HL-60/S4 treated with retinoic acid at 250 ng/mL for 4 days and 3 days (cell line): ENCODE results near the gene GDPGP1.
"Not testable (repeated sequence)": the region's sequence is repeated elsewhere in the genome, so short reads cannot be mapped to it uniquely, and the experiment has no call there.

Experiments used
- in situ Hi-C: fragments of 300-500 bp; cut with MboI; formaldehyde crosslinking; loops from 2 replicates; pipeline ENCODE4 v1.7.0; 2022; ENCODE audit warnings: low sequenced_read_pairs

The GDPGP1 gene

GRCh38 chr15:90293040-90293810 lies 59.2 kb downstream of the GDPGP1 start:
- in situ Hi-C loops: not testable (repeated sequence)

- in situ Hi-C loops: no loop called here
Measured at GRCh38 chr15:90294159-90294558, 60.1 kb downstream of the GDPGP1 start.

- in situ Hi-C loops: no loop called here
Measured at GRCh38 chr15:90294601-90295269, 60.7 kb downstream of the GDPGP1 start.

GRCh38 chr15:90295270-90295648 lies 61.2 kb downstream of the GDPGP1 start:
- in situ Hi-C loops: no loop called here
